ENCODE measurements around the gene BOK.

Gene BOK

DNA sequence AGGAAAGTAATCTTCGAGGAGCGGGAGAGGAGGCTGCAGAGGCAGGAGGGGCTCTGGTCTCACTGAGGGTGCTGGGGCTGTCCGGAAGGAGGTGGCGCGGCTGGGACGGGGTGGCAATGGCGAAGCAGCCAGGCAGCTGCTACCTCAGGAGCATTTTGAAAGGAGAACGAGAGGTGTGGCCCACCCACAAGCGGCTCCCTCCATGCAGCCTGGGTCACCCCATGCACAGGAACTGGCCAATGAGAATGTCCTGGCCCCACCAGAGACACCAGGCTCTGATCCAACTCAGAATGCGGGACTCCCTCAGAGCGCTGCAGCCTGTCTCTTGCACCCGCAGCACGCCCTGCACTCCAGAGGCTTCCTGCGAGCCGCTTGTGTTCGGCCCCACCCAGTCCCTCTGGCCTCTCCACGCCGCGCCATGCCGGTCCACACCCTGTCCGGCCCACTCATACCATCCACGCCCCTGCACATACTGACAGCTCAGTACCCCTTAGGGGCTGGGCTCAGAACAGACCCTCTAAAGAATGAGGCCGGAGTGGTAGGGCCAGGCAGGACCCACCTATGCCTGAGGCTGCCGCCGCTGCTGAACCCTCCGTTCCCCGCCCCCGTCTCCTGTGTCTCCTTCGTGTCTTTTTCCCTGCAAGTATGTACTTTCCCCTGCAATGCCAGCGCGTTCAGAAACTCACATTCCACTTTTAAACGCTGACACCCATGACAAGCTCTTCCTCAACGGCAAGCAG, 6.4 kb upstream of the BOK start:
- intact Hi-C loops (cut with DNase I; ENCODE audit: low total_unique reads), result no loop called here
- peaks cover 0 to 3% (median 0%) of the 10 kb centered on the region in 3 donors for H3K9me3 ChIP-seq
- no peak overlapping the region for H3K4me3 ChIP-seq
- DNase-seq, result no peak
- H3K36me3 ChIP-seq, result no peaks in the 10 kb centered on the region
- no peak overlapping the region for H3K27ac ChIP-seq
- H3K27me3 ChIP-seq, result peaks cover 0 to 63% of the 10 kb centered on the region in 2 donors
- TF ChIP-seq, protein P1, sequence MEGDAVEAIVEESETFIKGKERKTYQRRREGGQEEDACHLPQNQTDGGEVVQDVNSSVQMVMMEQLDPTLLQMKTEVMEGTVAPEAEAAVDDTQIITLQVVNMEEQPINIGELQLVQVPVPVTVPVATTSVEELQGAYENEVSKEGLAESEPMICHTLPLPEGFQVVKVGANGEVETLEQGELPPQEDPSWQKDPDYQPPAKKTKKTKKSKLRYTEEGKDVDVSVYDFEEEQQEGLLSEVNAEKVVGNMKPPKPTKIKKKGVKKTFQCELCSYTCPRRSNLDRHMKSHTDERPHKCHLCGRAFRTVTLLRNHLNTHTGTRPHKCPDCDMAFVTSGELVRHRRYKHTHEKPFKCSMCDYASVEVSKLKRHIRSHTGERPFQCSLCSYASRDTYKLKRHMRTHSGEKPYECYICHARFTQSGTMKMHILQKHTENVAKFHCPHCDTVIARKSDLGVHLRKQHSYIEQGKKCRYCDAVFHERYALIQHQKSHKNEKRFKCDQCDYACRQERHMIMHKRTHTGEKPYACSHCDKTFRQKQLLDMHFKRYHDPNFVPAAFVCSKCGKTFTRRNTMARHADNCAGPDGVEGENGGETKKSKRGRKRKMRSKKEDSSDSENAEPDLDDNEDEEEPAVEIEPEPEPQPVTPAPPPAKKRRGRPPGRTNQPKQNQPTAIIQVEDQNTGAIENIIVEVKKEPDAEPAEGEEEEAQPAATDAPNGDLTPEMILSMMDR (IDR thresholded peaks at IDR 0.05), result no peak
- H3K4me1 ChIP-seq, result peaks cover 0 to 6% (median 2%) of the 10 kb centered on the region in 4 donors

DNA sequence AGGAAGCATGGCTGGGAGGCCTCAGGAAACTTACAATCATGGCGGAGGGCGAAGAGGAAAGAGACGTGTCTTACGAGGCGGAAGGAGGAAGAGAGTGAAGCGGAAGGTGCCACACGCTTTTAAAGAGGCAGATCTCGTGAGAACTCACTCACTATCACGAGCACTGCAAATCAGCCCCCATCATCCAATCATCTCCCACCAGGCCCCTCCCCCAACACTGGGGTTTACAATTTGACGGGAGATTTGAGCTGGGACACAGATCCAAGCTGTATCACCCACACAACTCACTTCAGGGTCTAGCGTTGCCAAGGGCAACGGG, 5.1 kb upstream of the BOK start:
- peaks cover 0 to 54% of the 10 kb centered on the region in 2 donors for H3K27me3 ChIP-seq
- no peak overlapping the region for H3K27ac ChIP-seq
- H3K9me3 ChIP-seq, result peaks cover 0 to 3% (median 2%) of the 10 kb centered on the region in 3 donors
- H3K36me3 ChIP-seq, result no peaks in the 10 kb centered on the region
- H3K4me1 ChIP-seq, result peaks cover 0 to 2% (median 0%) of the 10 kb centered on the region in 4 donors
- no peak for DNase-seq
- no peak overlapping the region for H3K4me3 ChIP-seq
- TF ChIP-seq, protein P1 (IDR thresholded peaks at IDR 0.05), result no peak
- intact Hi-C loops (cut with DNase I; ENCODE audit: low total_unique reads), result no loop called here

DNA sequence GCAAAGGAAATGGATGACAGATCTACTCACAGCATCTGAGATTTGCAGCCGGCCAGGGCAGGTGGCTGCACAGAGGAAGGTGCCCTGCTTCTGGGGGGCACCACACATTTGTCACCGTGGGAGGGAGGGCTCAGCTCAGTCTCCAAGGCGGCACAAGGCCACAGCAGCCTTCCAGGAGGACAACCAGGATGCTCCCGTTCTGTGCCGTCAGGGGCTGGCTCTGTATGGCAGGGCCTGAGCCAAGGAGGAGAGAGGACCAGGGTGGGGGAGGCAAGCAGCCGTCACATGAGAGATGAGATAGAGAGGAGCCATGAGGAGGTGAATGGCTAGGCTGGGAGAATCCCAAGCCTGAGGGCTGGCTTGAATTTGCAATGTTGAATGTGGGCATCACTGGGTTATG, 4.6 kb upstream of the BOK start:
- TF ChIP-seq, protein P1 (IDR thresholded peaks at IDR 0.05), result no peak
- peaks cover 0 to 54% of the 10 kb centered on the region in 2 donors for H3K27me3 ChIP-seq
- H3K9me3 ChIP-seq, result peaks cover 0 to 3% (median 2%) of the 10 kb centered on the region in 3 donors
- H3K36me3 ChIP-seq, result no peaks in the 10 kb centered on the region
- no peak overlapping the region for H3K27ac ChIP-seq
- H3K4me1 ChIP-seq, result peaks cover 0 to 7% (median under 1%) of the 10 kb centered on the region in 4 donors
- no peak for DNase-seq
- no peak overlapping the region for H3K4me3 ChIP-seq
- intact Hi-C loops (cut with DNase I; ENCODE audit: low total_unique reads), result no loop called here

DNA sequence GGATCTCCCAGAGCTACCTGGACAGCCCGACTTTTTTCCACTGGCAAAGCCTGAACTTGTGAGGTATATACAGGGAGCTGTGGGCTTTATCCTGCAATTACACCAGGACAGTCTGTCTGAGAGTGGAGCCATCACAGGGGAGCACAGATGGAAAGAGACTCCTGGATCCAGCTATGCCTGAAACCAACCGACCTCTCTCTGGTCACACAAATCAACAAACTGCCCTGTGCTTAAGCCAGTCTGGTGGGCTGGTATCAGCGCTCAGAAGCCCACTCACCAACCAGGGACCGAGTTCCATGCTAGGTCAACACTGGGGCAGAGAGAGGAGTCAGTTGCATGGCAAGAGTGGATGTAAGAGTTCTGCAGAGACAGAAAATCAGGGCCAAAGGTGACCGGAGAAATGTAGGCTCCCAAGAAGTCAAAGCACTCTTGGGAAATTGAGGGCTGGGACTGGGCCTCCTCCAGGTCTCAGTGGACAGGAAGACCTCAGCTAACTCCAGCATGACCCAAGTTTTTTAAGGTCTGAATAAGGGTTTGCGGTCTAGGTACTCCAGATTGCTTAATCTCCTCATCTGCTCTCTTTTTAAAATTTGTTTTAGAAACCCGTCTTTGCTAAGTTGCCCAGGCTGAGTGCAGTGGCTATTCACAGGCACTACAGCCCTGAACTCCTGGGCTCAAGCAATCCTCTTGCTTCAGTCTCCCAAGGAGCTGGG, 3.8 kb upstream of the BOK start:
- Histone ChIP-seq H3K27me3 (peaks cover 0 to 62% of the 10 kb centered on the region in 2 donors), H3K9me3 (peaks cover 0 to 3% (median 2%) of the 10 kb centered on the region in 3 donors), H3K4me1 (peaks cover 0 to 15% (median 7%) of the 10 kb centered on the region in 4 donors), H3K4me3 (no peak overlapping the region), H3K36me3 (no peaks in the 10 kb centered on the region), H3K27ac (no peak overlapping the region)
- TF ChIP-seq, protein P1 (IDR thresholded peaks at IDR 0.05), result no peak
- intact Hi-C loops (cut with DNase I; ENCODE audit: low total_unique reads), result no loop called here
- DNase-seq, result no peak

DNA sequence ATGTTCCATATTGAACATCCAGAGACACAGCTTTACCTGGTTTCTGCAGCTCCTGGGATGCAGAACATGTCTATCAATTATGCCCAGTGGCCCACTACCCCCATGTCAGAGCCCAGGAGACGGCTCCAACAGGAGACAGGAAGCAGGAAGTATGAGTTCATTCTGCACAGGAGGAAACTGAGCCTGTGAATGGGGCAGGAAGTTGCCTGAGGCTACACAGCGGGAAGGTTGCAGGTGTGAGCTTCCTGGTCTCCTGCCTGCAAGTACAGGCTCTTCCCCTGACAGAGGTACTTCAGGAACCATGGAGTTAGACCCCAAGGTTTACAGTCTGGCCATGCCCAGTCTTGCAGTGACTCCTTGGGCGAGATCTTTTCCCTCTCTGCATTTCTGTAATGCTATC, 2.8 kb upstream of the BOK start:
- Histone ChIP-seq H3K36me3 (no peaks in the 10 kb centered on the region), H3K4me1 (peaks cover 0 to 24% (median 17%) of the 10 kb centered on the region in 4 donors), H3K9me3 (peaks cover 0 to 3% (median 2%) of the 10 kb centered on the region in 3 donors), H3K27ac (no peak overlapping the region), H3K4me3 (no peak overlapping the region), H3K27me3 (peaks cover 0 to 63% of the 10 kb centered on the region in 2 donors)
- TF ChIP-seq, protein P1 (IDR thresholded peaks at IDR 0.05), result no peak
- intact Hi-C loops (cut with DNase I; ENCODE audit: low total_unique reads), result no loop called here
- no peak for DNase-seq

Data from tibial artery (tissue), 4 donors.